ENCODE data around the gene CBLIF.

- TF ChIP-seq REST (IDR thresholded peaks at IDR 0.05; ENCODE audit: insufficient read depth in 1 of 2, low read depth in 2 of 2, low read length in 2 of 2) (no peak), POLR2AphosphoS5 (IDR thresholded peaks at IDR 0.05; ENCODE audit: low read depth, low read length) (no peak)
These were observed at the start of gene CBLIF for GRCh38 chr11:59845399-59845798.
